NT2/D1 (cell line): Measurements from ENCODE around the gene FOSL1.

ENCODE experiments used
- DNase-seq: peaks from one replicate; pipeline ENCODE4 v3.0.0-alpha.2; 2011; ENCODE audit warnings: low read depth, low spot score
- H3K27me3 ChIP-seq: 2 replicates; pipeline ENCODE4 v1.6.0; 2011; ENCODE audit warnings: mild to moderate bottlenecking; ENCODE audit not compliant: insufficient read length, insufficient read depth
- H3K36me3 ChIP-seq: 2 replicates; pipeline ENCODE4 v1.6.1; 2011; ENCODE audit warnings: mild to moderate bottlenecking, low read length, mixed read lengths; ENCODE audit not compliant: insufficient read depth, insufficient read length
- H3K4me1 ChIP-seq: 2 replicates; pipeline ENCODE4 v1.5.1; 2011; ENCODE audit not compliant: insufficient read depth, insufficient read length
- H3K4me3 ChIP-seq: 2 replicates; pipeline ENCODE4 v1.5.1; 2011; ENCODE audit warnings: low read depth; ENCODE audit not compliant: insufficient read length
- H3K9ac ChIP-seq: 2 replicates; pipeline ENCODE4 v1.6.0; 2011; ENCODE audit warnings: low read depth; ENCODE audit not compliant: insufficient read length
- H3K9me3 ChIP-seq: 2 replicates; pipeline ENCODE4 v1.5.1; 2011; ENCODE audit warnings: mild to moderate bottlenecking, low read length; ENCODE audit not compliant: insufficient read depth
- SUZ12 ChIP-seq: IDR thresholded peaks from 2 replicates; pipeline ENCODE4 v1.6.1; 2011; ENCODE audit not compliant: insufficient read length, insufficient read depth; ENCODE audit errors: extremely low read depth
- YY1 ChIP-seq: IDR thresholded peaks from 2 replicates; pipeline ENCODE4 v1.6.1; 2011; ENCODE audit not compliant: insufficient read length, insufficient read depth
- ZNF274 ChIP-seq: IDR thresholded peaks from 2 replicates; pipeline ENCODE4 v1.6.1; 2011; ENCODE audit warnings: mild to moderate bottlenecking, low read depth, low read length

FOSL1 gene

DNA sequence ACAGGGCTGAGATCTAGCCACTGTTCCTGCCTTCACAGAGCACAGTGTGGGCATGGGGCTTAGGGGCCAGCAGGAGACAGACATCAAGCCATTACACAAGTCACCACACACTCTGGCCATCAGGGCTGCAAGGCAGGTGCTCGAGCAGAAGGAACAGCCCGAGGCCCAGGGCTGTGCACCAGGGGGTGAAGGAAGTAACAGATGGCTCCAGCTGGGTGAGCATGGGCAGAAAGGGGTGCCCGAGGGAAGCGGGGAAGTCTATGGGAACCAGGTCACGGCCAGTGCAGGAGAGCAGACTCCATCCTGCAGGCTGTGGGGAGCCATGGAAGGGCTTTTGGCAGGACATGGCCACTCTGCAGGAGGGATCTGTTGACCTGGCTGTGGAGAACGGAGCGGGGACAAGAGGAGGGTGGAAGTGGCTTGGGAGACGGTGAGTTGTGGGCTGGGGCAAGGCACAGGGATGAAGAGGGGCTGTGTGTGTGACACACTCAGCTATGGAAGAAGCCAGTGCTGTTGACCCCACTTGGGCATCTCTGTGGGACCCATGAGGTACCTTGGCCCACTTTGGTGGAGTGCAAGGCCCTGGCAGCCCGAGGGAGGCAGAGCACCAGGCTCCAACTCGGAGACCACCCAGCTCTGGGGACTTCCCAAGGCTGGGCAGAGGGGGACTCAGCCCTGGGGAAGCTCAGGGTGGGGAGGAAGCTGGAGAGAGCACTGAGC is 15.1 kb upstream of the FOSL1 start:
- DNase-seq = no peak

DNA sequence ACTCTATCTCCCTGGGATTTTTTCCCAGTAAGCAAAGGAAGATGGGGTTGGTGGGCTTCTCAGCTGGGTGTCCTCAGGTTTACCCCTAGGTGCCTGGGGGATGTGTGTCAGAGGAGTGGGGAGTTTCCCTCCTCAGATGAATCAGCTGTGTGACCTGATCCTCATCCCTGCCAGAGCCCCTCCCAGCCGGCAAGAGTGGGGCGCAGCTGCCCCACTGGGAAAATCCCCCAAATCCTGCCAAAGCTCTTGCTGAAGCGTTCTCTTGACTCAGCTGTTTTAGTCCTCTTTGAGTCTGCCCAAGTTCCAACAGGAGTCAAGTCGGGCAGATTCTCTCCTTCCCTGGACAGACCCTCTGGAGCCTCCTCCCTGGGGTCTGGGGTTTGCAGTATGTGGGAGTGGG is 12.7 kb upstream of the FOSL1 start:
- no peak for TF ChIP-seq SUZ12
- no peak for TF ChIP-seq YY1
- no peak for TF ChIP-seq ZNF274
- Histone ChIP-seq H3K9ac (peak overlapping the region; percentile 53), H3K36me3 (peaks cover 12% of the 10 kb centered on the region), H3K4me3 (no peak overlapping the region), H3K4me1 (peaks cover 33% of the 10 kb centered on the region), H3K27me3 (no peaks in the 10 kb centered on the region), H3K9me3 (no peaks in the 10 kb centered on the region)
- DNase-seq = no peak

More for the DNA sequence above, 15.1 kb upstream of the FOSL1 start:
- Histone ChIP-seq H3K36me3 (peaks cover 18% of the 10 kb centered on the region), H3K27me3 (no peaks in the 10 kb centered on the region), H3K4me3 (no peak overlapping the region), H3K9me3 (no peaks in the 10 kb centered on the region), H3K9ac (peak overlapping the region; percentile 61), H3K4me1 (peaks cover 37% of the 10 kb centered on the region)
- TF ChIP-seq ZNF274 (no peak), YY1 (no peak), SUZ12 (no peak)

DNA sequence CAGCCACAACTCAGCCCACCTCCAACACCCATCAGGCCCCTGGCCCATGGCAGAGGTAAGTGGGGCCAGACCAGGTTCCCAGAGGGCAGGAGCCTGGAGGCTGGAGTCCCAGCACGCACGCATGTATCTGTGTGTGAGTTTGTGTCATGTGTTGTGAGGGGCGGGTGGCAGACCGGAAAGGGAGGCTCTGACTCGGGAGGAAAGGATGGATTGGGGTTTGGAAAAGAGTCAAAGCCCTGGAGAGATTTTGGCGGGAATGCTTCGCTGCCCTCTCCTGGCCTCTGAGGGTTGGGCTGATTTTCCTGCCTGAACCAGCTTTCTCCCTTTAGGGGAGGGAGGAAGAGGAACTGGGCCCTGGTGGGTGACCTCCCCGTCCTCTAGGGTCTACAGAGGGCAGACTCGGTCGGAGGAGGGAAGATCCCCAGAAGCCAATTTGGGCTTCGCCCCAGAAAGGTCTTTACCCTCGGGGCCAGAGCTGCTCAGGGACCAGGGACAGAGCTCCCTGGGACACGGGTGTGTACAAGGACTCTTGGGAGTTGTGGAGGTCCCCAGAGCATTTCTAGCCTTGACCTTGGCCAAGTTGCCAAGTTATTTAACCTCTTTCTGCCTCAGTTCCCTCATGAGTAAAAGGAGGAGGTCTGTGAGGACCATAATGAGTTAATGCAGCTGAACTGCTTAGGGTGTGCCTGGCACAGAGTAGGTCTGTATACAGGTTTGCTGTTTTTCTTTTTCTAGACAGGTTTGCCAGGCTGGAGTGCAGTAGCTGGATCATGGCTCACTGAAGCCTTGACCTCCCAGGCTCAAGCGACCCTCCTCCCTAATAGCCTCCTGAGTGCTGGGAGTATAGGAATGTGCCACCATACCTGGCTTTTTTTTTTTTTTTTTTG is 11.7 kb upstream of the FOSL1 start:
- Histone ChIP-seq H3K9ac (peak overlapping the region; percentile 71), H3K4me1 (peaks cover 24% of the 10 kb centered on the region), H3K27me3 (no peaks in the 10 kb centered on the region), H3K9me3 (no peaks in the 10 kb centered on the region), H3K36me3 (peaks cover 3% of the 10 kb centered on the region), H3K4me3 (no peak overlapping the region)
- TF ChIP-seq ZNF274 (no peak), SUZ12 (no peak), YY1 (no peak)
- DNase-seq = peak; percentile 64

DNA sequence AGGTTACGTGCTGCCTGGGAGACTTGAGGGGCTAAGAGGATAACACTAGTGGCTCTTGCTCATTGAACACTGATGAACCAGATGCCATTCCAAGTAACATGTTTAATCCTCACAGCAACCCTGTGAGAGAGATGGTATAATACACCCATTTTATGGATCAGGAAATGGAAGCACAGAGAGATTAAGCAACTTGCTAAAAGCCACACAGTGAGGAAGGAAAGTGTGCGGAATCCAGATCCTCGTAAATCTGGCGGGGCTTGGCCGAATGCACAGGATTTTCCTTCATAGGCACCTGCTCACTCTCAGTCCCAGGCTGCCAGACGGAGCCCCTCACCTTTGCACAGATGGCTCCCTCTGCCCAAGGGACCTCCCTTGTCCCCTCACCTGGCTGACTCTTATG is 7.7 kb upstream of the FOSL1 start:
- no peak overlapping the region for H3K4me3 ChIP-seq
- peaks cover 11% of the 10 kb centered on the region for H3K4me1 ChIP-seq
- no peaks in the 10 kb centered on the region for H3K9me3 ChIP-seq
- no peaks in the 10 kb centered on the region for H3K27me3 ChIP-seq
- no peak overlapping the region for H3K9ac ChIP-seq
- no peak for DNase-seq
- TF ChIP-seq ZNF274 = no peak
- no peak for TF ChIP-seq SUZ12
- no peak for TF ChIP-seq YY1
- no peaks in the 10 kb centered on the region for H3K36me3 ChIP-seq

DNA sequence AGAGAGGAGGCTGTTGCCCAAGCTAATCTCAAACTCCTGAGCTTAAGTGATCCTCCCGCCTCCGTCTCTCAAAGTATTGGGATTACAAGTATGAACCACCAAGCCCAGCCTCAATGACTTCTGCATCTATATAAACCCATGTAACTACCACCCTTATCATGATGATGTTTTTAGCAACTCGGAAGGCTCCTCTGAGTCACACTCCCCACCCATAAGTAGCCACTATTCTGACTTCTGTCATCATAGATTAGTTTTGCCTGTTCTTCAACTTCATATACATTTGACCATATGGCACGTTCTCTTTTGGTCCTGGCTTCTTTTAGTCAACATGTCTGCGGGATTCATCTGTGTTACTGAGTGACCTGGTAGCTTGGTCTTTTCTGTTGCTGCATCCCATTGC is 6.4 kb upstream of the FOSL1 start:
- no peak overlapping the region for H3K9ac ChIP-seq
- no peak for DNase-seq
- TF ChIP-seq YY1 = no peak
- no peak for TF ChIP-seq ZNF274
- TF ChIP-seq SUZ12 = no peak
- no peak overlapping the region for H3K4me3 ChIP-seq
- no peaks in the 10 kb centered on the region for H3K36me3 ChIP-seq
- H3K9me3 ChIP-seq = no peaks in the 10 kb centered on the region
- peaks cover 6% of the 10 kb centered on the region for H3K27me3 ChIP-seq
- peaks cover 8% of the 10 kb centered on the region for H3K4me1 ChIP-seq

DNA sequence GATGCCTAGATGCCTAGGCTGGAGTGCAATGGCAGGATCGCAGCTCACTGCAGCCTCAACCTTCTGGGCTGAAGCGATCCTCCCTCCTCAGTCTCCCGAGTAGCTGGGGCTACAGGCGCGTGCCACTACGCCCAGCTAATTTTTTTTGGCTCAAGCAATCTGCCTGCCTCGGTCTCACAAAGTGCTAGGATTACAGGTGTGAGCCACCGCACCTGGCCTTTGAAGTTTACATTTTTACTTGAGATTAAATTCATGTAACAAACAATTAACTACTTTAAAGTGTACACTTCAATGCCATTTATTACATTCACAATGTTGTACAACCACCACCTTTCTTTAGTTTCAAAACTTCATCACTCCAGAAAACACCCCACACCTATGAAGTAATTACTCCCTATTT is 3.5 kb upstream of the FOSL1 start:
- DNase-seq = no peak
- no peak for TF ChIP-seq YY1
- TF ChIP-seq SUZ12 = no peak
- no peak for TF ChIP-seq ZNF274
- no peaks in the 10 kb centered on the region for H3K36me3 ChIP-seq
- peaks cover 5% of the 10 kb centered on the region for H3K4me1 ChIP-seq
- no peaks in the 10 kb centered on the region for H3K9me3 ChIP-seq
- peaks cover 30% of the 10 kb centered on the region for H3K27me3 ChIP-seq
- H3K9ac ChIP-seq = peak overlapping the region; percentile 12
- no peak overlapping the region for H3K4me3 ChIP-seq

DNA sequence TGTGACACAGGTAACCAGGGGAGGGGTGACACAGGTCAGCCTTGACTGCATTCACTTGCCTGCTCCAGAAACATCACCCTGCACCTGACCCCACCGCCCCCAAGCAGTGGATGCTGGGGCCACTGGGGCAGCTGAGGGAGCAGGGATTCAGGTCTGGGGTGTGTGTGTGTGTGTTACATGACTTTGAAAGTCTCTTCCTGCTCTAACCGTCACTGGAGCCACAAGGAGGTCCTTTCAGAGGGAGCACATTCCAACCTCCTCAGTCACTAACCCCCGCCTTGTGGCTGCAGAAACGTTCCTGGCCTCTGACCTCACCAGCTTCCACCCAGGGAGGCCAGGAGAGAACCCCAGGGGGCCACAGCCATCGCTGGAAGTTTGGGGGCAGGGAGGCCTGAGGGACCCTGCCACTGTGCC is 2.9 kb upstream of the FOSL1 start:
- H3K27me3 ChIP-seq = peaks cover 35% of the 10 kb centered on the region
- no peak overlapping the region for H3K4me3 ChIP-seq
- TF ChIP-seq YY1 = no peak
- no peak for TF ChIP-seq ZNF274
- no peak for TF ChIP-seq SUZ12
- no peak for DNase-seq
- peaks cover 5% of the 10 kb centered on the region for H3K36me3 ChIP-seq
- peaks cover 5% of the 10 kb centered on the region for H3K4me1 ChIP-seq
- H3K9me3 ChIP-seq = no peaks in the 10 kb centered on the region
- peak overlapping the region; percentile 65 for H3K9ac ChIP-seq
